Embryonic facial prominence (tissue), 1 donor: ENCODE data around the gene NT5E.

Experiments used
- DNase-seq: peaks from one replicate; pipeline ENCODE4 v3.0.0-alpha.2; 2016; ENCODE audit errors: extremely low spot score

NT5E gene

DNA sequence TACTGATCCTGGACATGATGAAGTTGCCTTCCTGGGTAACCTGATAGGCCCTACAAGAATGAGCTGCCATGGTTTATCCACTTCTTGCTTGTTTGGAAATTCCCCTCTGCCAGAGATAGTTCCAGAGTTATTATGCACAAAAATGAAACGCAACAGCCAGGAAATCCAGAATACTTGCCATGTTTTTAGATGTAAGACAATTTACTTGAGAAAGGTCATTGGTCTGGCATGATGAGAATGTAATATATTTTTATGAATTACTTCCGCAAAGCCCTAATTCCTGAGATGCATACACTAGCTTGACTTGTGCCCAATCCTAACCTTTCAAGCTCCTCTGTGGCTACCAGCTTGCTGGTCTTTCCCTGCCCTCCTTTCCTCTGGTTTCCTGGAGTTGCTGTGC, 27.9 kb upstream of the NT5E start:
- no peak for DNase-seq

DNA sequence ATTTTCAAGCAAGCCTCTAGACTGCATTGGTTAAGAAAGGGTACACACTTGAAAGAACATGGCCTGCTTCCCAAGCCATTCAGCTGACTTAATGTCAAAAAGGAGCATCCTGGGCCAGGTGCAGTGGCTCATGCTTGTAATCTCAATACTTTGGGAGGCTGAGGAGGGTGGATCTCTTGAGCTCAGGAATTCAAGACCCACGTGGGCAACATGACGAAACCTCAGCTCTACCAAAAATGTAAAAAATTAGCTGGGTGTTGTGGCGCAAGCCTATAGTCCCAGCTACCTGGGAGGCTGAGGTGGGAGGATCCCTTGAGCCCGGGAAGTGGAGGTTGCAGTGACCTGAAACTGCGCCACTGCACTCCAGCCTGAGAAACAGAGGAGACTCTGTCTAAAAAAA, 26.9 kb upstream of the NT5E start:
- no peak for DNase-seq

DNA sequence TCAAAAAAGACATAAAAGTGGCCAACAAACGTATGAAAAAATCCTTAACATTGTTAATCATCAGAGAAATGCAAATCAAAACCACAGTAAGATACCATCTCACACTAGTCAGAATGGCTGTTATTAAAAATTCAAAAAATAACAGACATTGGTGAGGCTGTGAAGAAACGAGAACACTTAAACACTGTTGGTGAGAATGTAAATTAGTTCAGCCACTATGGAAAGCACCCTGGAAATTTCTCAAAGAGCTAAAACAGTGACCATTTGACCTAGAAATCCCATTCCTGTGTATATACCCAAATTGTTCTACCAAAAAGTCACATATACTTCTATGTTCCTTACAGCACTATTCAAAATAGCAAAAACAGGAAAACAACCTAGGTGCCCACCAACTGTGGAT, 24.9 kb upstream of the NT5E start:
- DNase-seq = no peak

DNA sequence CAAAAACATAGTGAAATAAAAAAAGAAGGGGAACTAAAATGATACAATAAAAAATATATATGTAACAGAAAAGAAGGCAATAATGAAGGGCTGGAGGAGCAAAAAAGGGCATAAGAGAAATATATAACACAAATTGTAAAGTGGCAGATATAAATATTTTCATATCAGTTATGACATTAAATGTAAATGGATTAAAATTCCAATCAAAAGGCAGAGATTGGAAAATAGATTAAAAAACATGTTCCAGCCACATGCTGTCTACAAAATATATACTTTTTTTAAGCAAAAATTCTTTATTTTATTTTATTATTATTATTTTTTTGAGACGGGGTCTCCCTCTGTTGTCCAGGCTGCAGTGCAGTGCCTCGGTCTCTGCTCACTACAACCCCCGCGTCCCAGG, 23.9 kb upstream of the NT5E start:
- no peak for DNase-seq

DNA sequence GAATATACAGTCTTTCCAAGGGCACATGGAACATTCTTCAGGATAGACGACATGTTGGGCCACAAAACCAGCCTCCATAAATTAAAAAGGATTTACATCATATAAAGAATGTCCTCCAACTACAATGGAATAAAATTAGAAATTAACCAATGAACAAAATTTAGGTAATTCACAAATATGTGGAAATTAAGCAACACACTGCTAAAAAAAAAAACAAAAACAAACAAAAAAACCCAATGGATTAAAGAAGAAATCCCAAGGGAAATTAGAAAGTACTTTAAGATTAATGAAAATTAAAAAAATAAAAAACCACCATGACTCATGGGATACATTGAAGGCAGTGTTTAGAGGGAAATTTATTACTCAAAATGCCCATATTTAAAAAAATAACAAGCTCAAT, 21.4 kb upstream of the NT5E start:
- DNase-seq = no peak

DNA sequence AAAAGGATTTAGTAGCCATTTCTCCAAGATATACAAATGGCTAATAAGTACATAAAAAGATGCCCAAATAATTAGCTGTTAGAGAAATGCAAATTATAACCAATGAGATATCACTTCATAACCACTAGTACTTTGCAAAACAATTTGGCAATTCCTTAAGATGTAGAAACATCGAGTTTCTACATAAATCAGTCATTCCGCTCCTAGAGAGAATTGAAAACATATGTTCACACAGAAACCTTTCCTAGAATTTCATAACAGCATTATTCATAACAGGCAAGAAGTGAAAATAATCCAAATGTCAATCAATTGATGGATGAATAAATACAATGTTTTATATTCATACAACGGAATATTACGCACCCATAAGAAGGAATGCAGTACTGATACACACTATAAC, 20.5 kb upstream of the NT5E start:
- no peak for DNase-seq

DNA sequence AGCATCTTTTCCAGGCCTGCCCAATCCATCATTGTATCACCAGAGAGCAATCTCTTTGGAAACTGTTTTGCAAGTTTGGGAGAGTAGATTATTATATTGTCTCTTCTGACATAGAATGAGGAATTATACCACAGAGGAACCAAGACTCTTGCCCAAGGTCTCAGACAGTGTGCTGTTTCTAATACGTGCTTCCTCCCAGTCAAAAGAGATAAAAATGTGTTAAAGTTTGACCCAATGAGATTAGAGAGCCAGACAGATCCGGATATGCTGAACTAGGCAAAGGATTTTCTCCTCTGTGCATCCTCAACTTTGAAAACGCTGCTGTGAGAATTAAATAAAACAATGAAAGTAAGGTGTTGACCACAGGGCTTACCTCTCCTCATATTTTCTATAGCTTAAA, 18.6 kb upstream of the NT5E start:
- no peak for DNase-seq

DNA sequence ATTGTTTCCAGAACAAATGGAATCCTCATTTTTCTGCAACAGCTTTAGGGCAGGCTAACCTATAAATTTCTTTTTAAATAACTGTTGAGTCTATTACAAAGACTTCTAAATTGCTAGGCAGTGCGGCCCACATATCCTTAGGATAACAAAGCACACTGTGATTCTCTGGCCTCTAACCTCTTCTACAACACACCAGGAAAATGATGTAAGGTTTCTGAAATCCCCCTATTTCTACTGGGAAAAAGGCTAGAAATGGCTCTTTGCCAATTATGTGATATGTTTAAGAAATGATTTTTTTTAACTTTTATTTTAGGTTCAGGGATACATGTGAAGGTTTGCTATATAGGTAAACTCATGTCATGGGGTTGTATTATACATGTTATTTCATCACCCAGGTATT, 17.3 kb upstream of the NT5E start:
- no peak for DNase-seq

DNA sequence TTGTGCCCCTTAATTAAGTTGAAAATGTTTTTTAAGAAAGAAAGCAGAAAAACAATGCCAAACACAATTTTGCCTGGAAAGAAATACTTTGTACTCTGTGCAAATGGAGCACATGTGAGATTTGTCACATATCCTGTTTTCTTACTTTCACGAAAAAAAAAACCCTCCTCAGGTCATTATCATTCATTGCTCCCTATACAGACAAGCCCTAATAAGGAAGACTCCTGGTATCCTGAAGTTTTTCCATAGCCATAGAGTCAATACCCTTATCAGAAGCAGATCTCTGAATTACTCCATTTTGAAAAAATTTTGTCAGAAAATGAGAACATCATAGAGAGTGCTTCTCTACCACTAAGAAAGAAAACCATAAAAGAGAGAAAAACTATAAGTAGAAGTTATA, 14.0 kb upstream of the NT5E start:
- DNase-seq = no peak

DNA sequence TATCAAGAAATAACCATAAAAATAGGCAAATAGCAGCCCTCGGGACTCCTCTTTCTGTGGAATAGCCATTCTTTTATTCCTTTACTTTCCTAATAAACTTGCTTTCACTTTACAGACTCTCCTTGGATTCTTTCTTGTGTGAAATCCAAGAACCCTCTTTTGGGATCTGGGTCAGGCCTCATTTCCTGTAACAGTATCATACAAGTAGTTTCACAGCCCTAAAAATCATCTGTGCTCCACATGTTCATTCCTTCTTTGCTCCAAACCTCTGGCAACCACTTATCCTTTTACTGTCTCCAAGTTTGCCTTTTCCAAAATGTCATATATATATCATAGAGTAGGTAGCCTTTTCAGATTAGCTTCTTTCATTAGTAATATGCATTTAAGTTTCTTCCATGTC, 13.5 kb upstream of the NT5E start:
- no peak for DNase-seq

DNA sequence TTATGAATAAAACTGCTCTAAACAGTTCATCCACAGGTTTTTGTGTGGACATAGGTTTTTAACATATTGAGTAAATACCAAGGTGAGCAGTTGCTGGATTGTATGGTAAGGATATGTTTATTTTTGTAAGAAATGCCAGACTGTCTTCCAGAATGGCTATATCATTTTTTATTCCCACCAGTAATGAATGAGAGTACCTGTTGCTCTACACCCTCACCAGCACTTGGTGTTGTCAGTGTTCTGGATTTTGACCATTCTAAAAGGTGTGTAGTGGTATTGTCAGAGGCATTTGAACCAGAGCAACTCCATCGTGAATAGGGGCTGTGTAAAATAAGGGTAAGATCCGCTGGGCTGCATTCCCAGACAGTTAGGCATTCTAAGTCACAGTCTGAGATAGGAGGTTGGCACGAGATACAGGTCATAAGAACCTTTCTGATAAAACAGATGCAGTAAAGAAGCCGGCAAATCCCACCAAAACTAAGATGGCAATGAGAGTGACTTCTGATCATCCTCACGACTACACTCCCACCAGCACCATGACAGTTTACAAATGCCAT, 12.9 kb upstream of the NT5E start:
- DNase-seq = no peak

DNA sequence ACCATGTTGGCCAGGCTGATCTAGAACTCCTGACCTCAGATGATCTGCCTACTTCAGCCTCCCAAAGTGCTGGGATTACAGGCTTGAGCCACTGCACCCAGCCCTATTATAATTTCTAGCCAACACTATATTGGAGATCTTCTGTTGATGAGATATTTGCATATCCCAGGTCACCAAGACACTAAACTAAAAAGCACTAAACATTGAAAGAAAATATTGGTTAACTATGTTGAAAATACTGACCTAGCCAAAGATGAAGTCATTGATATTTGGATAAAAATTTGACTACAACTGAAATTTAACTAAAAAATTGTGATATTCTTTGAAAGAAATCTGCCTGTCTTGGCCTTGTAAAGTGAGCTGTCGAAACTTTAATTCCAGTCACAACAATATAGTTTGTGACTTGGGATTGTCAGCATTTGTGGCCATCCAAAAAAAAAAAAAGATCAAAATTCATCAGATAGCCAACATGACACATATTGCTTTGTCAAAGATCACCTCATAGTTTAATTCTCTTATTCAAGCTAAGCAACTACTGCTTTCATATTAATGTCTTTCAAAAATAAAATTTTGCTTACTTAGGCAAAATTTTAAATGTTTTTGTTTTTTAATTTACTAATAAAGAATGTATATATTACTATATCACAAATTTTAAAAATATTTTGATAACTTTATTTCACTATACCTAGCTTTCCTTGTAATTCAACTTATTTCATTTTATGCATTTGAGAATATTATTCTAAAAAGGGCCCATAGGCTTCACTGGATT, 6.3 kb upstream of the NT5E start:
- DNase-seq = no peak

DNA sequence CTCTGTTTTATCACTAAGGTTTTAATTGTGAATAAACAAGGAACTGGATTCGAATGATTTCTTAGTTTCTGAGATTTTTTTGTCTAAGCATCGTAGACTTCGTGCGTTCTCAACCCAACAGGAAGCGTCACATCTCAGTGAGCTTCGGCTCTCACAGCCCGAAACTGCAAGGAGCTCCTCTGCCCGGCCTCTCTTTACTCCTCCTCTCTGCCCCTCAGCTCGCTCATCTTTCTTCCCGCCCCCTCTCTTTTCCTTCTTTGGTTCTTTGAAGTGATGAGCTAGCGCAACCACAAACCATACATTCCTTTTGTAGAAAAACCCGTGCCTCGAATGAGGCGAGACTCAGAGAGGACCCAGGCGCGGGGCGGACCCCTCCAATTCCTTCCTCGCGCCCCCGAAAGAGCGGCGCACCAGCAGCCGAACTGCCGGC, 480 bp upstream of the NT5E start:
- no peak for DNase-seq

DNA sequence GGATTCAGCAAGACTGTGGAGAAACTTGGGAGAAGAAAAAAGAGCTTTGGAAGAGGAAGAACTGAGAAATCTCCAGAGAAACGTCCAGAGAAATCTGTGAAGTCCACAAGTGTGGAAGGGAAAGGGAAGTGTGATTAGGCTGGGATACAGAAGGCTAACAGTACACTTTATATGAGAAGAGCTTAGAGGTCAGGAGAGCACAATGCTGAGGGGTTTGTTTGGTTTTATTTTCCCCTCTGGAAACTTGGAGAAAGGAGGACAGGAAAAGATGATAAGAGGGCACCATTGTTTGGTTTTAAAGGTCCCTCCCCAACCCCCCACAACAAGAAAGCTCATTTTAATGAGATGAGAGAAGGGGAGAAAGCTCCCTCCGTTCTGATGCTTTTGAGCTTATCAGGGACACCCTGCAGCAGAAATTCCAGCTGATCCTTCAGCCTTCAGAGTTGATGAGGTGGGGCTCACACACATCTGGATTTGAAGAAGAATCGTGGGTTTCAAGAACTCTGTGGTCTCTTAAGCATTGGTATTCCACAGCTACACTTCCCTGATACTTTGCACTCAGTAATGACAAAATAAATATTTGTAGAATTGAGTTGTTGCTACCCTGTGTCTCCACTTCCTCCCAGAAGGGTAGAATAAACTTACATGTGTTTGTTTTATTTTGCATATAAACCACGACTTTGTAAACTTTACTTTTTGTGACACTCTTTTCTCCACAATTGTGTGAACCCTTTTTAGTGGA, 1.9 kb downstream of the NT5E start:
- DNase-seq = no peak

DNA sequence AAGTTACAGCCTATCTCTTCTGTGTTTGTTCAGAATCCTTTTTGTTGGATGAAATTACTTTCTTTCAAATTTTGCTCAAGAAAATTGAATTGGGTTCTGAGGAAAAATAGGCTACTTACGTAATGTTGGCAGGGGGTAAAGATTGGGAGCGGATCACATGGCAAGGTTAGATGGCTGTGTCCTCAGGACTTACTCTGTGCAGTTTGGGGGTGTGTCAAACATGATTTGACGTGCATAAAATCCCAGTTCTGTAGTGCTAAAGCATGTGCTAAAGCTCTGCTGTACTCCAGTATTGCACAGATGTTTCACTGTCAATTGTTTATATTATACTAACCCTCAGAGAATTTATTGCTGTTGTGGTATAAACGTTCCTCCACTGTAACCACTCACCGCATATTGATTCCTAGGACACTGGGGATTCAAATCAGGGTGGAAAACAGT, 2.6 kb downstream of the NT5E start:
- no peak for DNase-seq

DNA sequence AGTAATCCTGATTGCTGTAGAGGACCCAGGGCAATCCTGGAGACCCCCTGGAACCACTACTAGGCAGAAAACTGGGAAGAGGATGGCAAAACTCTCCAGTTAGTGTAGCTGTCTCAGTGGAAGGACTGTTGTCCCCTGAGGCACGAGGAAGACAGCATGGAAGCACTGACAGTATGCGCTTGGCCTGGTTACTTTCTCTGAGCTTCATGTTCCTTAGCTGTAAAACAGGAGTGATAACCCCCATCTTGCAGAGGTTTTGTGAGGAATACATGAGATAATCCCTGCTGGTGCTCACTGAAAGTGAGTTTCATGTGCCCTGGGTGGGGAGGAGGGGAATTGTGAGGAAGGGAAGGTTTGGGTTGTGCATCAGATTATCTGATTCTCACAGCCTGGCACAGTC, 3.2 kb downstream of the NT5E start:
- DNase-seq = no peak

DNA sequence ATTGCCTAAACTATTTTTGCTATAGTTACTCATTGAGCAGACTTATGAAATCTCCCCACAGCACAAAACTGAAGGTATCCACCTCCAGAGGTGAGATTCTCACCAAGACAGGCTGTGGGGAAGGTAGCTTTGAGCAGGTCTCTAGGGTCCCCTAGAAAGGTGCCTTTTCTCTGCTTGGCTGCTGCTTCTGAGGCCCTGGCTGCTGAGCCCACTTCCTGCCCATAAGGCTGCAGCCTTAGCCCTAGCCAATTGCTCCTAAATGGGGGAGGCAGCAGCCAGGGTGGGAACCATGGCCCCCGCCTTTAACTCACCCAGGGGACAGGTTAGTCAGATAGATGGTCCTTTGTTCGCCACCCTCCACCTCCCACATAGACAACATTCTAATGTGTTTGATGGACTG, 3.6 kb downstream of the NT5E start:
- DNase-seq = no peak

DNA sequence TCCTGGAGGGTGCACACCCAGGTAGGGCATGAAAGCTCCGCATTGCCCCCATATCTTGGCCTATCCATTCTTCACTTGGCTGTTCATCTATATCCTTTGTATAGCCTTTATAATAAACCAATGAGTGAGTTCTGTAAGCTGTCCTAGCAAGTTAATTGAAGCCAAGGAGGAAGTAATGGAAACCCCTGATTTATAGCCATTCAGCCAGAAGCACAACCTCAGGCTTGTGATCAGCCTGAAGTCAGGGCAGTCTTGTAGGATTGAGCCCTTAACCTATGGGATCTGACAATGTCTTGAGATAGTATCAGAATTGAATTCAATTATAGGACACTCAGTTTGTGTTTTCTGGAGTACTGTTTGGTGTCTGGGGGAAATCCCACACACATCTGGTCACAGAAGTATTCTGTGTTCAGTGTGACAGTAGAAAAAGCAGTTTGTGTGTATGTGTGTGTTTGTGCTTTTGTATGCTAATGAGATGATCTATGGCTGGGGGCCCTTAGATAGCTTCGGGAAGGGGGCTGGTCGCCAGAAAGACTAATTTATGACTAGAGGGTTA, 5.7 kb downstream of the NT5E start:
- no peak for DNase-seq

DNA sequence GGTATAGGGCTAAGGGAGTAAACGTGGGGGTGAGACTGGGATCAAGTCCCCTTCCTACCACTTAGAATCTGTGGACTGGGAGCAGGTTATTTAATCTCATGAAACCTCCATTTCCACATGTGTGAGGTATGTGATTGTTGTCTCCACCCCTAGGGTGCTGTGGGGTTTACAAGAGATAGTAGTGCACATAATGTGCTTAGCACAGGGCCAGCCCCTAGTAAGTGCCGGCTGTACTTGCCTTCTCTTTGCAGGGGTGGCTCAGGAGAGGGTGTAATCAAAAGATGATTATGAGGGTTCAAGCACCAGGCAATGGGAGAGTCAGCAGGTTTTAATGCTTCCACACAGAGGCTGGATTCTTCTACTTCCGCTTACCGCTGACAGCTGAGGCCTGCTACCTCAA, 6.9 kb downstream of the NT5E start:
- no peak for DNase-seq

DNA sequence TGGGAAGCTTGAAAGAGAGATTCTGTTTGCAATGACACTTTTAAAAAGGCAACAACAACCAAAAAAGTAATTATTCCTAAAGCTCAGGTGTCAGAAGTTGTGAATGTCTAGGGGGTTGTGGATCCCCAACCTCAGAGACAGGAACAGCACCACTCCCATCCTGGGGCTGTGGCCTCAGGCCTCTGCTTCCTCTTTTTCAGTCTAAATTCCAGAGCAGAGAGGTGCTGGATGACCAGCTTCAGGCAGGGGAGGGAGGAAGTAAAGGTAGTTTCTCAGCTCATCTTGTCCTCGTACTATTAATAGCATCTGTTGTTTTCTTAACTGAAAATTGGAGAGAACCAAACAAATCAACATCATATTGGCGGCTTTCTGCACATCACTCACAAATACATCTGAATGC, 8.3 kb downstream of the NT5E start:
- no peak for DNase-seq

DNA sequence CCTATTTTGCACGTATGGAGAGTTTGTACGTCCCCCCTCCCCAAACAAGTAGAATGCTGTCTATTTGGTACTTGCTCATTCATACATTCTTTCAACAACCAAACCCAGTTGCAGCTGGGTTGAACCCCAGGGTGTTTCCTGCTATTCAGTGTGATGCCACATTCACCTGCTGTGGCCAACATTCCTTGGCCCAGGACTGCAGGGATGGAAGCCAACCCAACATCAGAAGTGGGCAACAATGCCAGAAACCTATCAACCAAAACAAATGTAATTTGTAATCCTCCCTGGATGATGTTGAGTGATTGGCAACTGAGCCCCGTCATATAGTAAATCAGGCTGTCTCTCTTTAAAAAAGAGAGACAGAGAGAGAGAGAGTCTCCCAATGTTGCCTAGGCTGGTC, 8.9 kb downstream of the NT5E start:
- no peak for DNase-seq

DNA sequence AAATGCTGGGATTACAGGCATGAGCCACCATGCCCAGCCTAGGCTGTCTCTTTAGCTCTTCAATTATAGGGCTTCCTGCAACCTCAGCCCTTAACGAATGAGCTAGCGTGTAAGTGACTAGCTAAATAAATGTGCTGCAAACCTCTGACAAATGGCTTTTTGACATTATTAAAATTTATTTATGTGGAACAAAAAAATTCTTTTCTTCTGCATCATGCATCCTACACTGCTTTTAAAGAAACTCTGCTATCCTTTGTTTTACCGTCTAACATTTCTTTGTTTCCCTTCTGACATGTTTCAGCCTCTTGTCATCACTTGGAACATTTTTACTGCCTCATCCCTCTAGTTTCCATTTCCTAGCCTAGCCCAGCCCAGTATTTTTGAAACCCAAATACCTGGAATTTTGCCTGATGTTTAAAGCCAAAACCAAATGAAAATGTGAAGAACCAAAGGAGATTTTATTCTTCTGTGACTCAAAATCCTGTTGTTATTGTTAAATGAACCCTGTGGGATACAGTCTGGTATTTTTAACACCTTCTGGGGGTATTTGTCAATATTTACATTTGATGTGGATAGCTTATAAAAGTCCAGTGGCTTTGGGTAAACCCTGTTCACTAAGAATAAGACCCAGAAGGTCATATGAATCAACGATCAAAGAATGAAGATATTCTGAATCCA, 9.5 kb downstream of the NT5E start:
- no peak for DNase-seq
